Heart left ventricle (tissue), 13 donors: Measurements from ENCODE around the gene NOXA1.
"Not testable (repeated sequence)": the region's sequence is repeated elsewhere in the genome, so short reads cannot be mapped to it uniquely, and the experiment has no call there.

Experiments
- CTCF ChIP-seq, 12 donors: fragments of 200-600 bp; sonication (generic) in 4 of 12; IDR thresholded peaks; one replicate each; pipeline versions ENCODE4 v1.5.0 to v1.8.0; 2018 to 2022; ENCODE audit warnings: antibody characterized with exemption in 12 of 12, mild to moderate bottlenecking in 5 of 12
- POLR2A ChIP-seq, 2 donors: fragments of 450-650 bp; IDR thresholded peaks; one replicate each; pipeline ENCODE4 v1.6.1; 2017; ENCODE audit warnings: antibody characterized with exemption in 2 of 2, mild to moderate bottlenecking in 2 of 2, moderate library complexity in 2 of 2
- donor health status: ischemic (EF 13 %, LVEDD 7.1; RV severe dilation, severe dysfunction).
- donor health status: DM: no; HTN: yes; CAD: no.
- donor health status: DM: no; HTN: no; CAD: no.
- donor health status: ischemic (EF 25% LVEDD 6.9; RV normal size, moderate dysfunction).
- donor health status: ischemic (EF 25% LVEDD 5.7; RV mildly dilated, moderate dysfunction).
- donor health status: ischemic (EF 35%, LVEDD 5.7; RV mildly dilated, moderate dysfunction).
- donor health status: nonischemic (EF 11% LVEDD 7.7; RV severe dilation, severe dysfunction).
- donor health status: DM: yes; HTN: yes; CAD: no.
- donor health status: PGD.
- donor health status: ischemic (EF 29% LVEDD 5.4; RV normal size, mild dysfunction).
- donor health status: nonischemic (EF 23%, LVEDD 6.1; RV moderate dilation, normal function).

GRCh38 chr9:137386507-137387113 lies 36.6 kb upstream of the NOXA1 start:
- not testable (repeated sequence) for TF ChIP-seq CTCF, POLR2A (IDR thresholded peaks at IDR 0.05)
